ENCODE data around the gene SERPINE3.

Gene SERPINE3

DNA sequence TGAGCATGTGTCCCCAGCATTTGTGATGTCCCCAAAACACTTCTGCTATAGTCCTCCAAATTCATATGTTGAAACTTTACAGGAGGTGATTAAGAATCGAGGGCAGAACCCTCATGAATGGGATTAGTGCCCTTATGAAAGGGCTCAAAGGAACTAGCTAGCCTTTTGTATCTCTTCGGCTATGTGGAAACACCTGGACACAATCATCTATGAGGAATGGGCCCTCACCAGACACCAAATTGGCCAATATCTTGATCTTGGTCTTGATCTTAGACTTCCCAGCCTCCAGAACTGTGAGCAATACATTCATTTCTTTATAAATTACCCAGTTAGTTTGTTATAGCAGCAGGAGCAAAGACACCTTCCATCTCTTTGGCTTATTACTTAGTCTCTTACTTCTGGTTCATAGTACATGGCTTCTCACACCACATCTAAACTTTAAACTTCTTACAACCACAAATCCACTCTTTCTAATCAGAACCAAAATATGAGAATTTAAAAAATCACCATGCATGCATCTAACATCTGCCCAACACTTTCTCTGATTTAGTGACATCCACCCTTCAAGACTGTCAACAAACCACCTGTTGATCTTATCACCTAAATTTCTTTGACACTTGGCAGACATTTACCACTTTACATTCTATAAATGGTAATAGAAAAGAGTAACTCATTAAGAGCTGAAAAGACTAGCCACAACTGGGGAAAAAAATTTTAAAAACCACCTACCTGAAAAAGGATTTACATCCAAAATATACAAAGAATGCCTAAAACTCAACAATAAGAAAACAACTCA, 6.7 kb upstream of the SERPINE3 start:
- ATAC-seq (replicated peaks; ENCODE audit: extremely low read depth, poor library complexity, severe bottlenecking) (no peak), DNase-seq (ENCODE audit: low spot score in 2 of 2) (no peak)
- Mint-ChIP-seq H3K4me3 (no peak overlapping the region), H3K4me1 (peaks cover 17% of the 10 kb centered on the region), H3K36me3 (ENCODE audit: insufficient read depth) (no peaks in the 10 kb centered on the region), H3K27me3 (no peaks in the 10 kb centered on the region), H3K27ac (ENCODE audit: low read depth) (no peak overlapping the region), H3K9me3 (no peaks in the 10 kb centered on the region)

DNA sequence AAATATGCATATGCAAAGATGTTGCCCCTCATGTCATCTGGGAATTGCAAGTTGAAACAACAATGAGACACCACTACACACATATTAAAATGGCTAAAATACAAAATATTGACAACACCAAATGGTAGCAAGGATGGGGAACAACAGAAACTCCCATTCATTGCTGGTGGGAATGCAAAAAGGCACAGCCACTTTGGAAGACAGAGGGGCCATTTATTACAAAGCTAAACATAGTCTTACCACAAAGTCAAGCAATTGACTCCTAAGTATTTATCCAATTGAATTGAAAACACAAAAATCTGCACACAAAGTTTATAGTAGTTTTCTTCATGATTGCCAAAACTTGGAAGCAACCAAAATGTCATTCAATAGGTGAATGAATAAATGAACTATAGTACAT, 6.1 kb upstream of the SERPINE3 start:
- DNase-seq (ENCODE audit: low spot score in 2 of 2), result no peak
- Mint-ChIP-seq H3K4me1 (peaks cover 17% of the 10 kb centered on the region), H3K4me3 (no peak overlapping the region), H3K27ac (ENCODE audit: low read depth) (no peak overlapping the region), H3K9me3 (no peaks in the 10 kb centered on the region), H3K27me3 (no peaks in the 10 kb centered on the region), H3K36me3 (ENCODE audit: insufficient read depth) (no peaks in the 10 kb centered on the region)
- ATAC-seq (replicated peaks; ENCODE audit: extremely low read depth, poor library complexity, severe bottlenecking), result no peak

DNA sequence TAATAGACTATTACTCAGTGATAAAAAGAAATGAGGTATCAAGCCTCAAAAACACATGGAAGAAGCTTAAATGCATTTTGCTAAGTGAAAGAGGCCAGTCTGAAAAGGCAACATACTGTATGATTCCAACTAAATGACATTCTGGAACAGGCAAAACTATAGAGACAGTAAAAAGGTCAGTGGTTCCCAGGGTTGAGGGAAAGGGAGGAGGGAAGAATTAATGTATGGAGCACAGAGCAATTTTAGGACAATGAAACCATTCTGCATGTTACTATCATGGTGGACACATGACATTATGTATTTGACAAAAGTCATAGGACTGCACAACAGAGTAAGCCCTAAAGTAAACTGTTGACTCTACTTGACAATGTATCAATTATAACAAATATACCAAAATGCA, 5.7 kb upstream of the SERPINE3 start:
- no peak overlapping the region for H3K4me3 Mint-ChIP-seq
- no peak for ATAC-seq (replicated peaks; ENCODE audit: extremely low read depth, poor library complexity, severe bottlenecking)
- no peaks in the 10 kb centered on the region for H3K36me3 Mint-ChIP-seq (ENCODE audit: insufficient read depth)
- peaks cover 17% of the 10 kb centered on the region for H3K4me1 Mint-ChIP-seq
- DNase-seq (ENCODE audit: low spot score in 2 of 2), result no peak
- no peaks in the 10 kb centered on the region for H3K27me3 Mint-ChIP-seq
- no peaks in the 10 kb centered on the region for H3K9me3 Mint-ChIP-seq
- H3K27ac Mint-ChIP-seq (ENCODE audit: low read depth), result no peak overlapping the region

DNA sequence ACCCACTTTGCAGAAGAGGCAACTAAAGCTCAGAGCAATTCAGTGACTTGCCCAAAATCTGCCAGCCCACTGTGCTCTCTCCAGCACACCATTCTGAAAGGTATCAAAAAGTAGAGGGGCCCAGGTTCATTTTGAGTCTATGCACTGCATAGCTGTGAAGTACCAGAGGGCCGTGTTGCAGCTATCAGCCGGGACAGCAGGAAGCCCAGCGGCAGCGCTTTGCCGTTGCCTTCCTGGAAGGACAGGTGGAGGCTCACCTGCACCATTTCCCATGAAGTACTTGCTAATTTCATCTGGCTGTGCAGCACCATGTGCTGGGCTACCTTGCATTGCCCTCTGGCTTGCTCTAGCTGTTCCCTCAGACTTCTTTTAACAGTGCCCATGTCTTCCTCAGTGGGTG, 2.7 kb upstream of the SERPINE3 start:
- no peak for ATAC-seq (replicated peaks; ENCODE audit: extremely low read depth, poor library complexity, severe bottlenecking)
- Mint-ChIP-seq H3K27me3 (no peaks in the 10 kb centered on the region), H3K4me1 (peaks cover 6% of the 10 kb centered on the region), H3K4me3 (no peak overlapping the region), H3K36me3 (ENCODE audit: insufficient read depth) (no peaks in the 10 kb centered on the region), H3K27ac (ENCODE audit: low read depth) (no peak overlapping the region), H3K9me3 (no peaks in the 10 kb centered on the region)
- no peak for DNase-seq (ENCODE audit: low spot score in 2 of 2)

DNA sequence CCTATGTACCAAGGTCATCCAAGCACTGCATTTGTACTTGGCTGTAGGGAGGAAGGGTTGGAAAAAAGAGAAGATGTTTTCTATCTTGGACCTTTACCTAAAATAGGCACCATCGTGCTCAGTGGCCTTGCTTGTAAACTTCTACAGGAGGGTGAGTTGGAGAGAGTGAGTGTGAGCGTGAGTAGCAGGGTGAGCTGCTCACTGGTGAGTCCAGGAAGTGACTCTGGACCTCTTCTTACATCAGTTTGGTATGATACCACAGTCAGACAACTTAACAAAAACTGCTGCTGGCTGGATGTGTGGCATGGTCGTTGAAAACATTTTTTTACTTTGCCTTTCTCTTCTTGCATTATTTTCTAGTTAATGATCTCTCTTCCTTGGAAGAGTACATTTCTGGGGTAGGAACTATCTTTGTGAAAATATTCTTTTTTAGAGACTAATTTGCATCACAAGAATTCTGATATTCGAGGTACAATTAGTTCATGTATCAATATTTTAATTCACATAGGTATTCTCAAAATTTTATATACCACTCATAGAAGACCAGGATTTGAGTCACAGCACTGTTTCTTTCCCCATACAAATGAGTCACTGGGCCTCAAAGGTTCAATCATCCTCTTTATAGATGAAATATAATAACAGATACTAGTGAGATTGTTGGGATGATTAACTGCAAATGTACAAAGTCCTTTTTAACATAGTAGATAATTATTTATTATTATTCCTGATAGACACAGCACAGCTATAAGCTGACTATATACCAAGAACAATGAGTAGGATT, 651 bp downstream of the SERPINE3 start:
- Mint-ChIP-seq H3K27ac (ENCODE audit: low read depth) (no peak overlapping the region), H3K36me3 (ENCODE audit: insufficient read depth) (no peaks in the 10 kb centered on the region), H3K9me3 (no peaks in the 10 kb centered on the region), H3K27me3 (no peaks in the 10 kb centered on the region), H3K4me1 (no peaks in the 10 kb centered on the region), H3K4me3 (no peak overlapping the region)
- no peak for DNase-seq (ENCODE audit: low spot score in 2 of 2)
- no peak for ATAC-seq (replicated peaks; ENCODE audit: extremely low read depth, poor library complexity, severe bottlenecking)

DNA sequence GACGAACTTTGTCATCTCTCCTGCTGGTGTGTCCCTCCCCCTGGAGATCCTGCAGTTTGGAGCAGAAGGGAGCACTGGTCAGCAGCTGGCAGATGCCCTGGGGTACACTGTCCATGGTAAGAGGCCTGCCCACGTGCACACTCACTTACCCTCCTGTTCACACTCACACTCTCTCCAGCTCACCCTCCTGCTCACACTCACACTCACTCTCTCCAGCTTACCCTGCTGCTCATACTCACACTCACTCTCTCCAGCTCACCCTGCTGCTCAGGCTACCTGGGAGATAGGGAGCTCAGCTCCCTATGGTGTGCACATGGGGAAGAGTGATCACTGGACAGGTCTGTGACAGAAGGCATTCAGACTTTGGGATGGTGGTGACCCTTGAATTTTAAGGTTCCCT, 1.7 kb downstream of the SERPINE3 start:
- ATAC-seq (replicated peaks; ENCODE audit: extremely low read depth, poor library complexity, severe bottlenecking) (no peak), DNase-seq (ENCODE audit: low spot score in 2 of 2) (no peak)
- no peaks in the 10 kb centered on the region for H3K36me3 Mint-ChIP-seq (ENCODE audit: insufficient read depth)
- H3K9me3 Mint-ChIP-seq, result no peaks in the 10 kb centered on the region
- no peak overlapping the region for H3K4me3 Mint-ChIP-seq
- no peaks in the 10 kb centered on the region for H3K27me3 Mint-ChIP-seq
- H3K27ac Mint-ChIP-seq (ENCODE audit: low read depth), result no peak overlapping the region
- no peaks in the 10 kb centered on the region for H3K4me1 Mint-ChIP-seq

DNA sequence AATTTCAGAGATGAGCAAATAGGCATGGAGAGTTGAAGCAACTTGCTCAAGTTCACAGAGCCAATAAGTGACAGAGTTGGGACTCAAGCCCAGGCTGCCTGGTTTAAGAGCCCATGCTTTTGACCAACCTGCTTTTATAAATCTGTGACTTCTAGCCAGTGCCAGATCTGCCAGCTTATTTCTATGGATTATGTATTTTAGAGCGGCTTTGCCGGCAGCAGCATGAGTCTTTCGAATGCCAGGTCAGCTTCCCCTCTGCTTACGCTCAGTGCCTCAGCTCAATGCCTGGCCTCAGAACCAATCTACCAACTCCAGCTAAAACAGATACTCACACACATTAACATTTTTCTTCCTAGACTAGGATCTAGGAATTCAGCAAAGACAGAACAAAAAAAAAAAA, 2.3 kb downstream of the SERPINE3 start:
- no peaks in the 10 kb centered on the region for H3K27me3 Mint-ChIP-seq
- no peaks in the 10 kb centered on the region for H3K4me1 Mint-ChIP-seq
- H3K36me3 Mint-ChIP-seq (ENCODE audit: insufficient read depth), result no peaks in the 10 kb centered on the region
- DNase-seq (ENCODE audit: low spot score in 2 of 2) (no peak), ATAC-seq (replicated peaks; ENCODE audit: extremely low read depth, poor library complexity, severe bottlenecking) (no peak)
- no peaks in the 10 kb centered on the region for H3K9me3 Mint-ChIP-seq
- H3K4me3 Mint-ChIP-seq, result no peak overlapping the region
- H3K27ac Mint-ChIP-seq (ENCODE audit: low read depth), result no peak overlapping the region

DNA sequence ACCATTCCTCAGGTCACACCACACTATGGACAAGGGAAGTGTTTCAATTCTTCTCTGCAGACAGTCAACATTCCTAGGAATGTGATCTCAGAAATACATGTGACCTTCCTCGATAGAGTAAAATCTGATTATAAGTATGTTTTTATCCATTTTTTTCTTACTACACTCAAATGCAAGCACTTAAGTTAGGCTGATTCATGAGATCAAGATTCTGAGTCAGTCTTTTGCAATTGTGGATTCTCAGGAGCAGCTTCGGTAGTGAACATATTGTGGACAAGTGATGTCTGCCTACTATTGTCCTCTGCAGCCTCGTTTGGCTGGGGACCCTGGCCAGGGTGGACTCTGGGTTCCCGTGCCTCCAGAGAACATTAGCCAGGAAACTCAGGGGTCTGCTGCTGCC, 3.2 kb downstream of the SERPINE3 start:
- Mint-ChIP-seq H3K36me3 (ENCODE audit: insufficient read depth) (no peaks in the 10 kb centered on the region), H3K4me3 (no peak overlapping the region), H3K27me3 (no peaks in the 10 kb centered on the region), H3K4me1 (no peaks in the 10 kb centered on the region), H3K27ac (ENCODE audit: low read depth) (no peak overlapping the region), H3K9me3 (no peaks in the 10 kb centered on the region)
- DNase-seq (ENCODE audit: low spot score in 2 of 2) (no peak), ATAC-seq (replicated peaks; ENCODE audit: extremely low read depth, poor library complexity, severe bottlenecking) (no peak)

DNA sequence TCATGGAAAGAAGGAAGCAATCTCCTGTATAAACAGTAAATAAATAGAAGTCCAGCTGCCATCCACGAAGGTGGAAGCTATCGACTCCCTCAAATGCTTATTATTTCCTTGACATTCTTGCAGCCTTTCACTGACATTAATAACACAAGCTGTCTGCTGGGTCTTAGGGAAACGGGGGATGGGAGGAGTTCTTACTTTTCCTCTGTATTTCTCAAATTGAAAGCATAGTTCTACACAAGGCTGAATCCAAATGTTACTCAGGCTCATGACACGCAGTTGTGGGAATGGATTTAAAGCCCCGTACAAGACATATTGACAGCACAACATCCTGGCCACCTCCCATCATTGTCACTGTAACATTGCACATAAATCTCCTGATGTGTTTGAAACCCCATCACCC, 4.0 kb downstream of the SERPINE3 start:
- no peak for DNase-seq (ENCODE audit: low spot score in 2 of 2)
- Mint-ChIP-seq H3K4me3 (no peak overlapping the region), H3K36me3 (ENCODE audit: insufficient read depth) (peaks cover 1% of the 10 kb centered on the region), H3K4me1 (no peaks in the 10 kb centered on the region), H3K9me3 (no peaks in the 10 kb centered on the region), H3K27ac (ENCODE audit: low read depth) (no peak overlapping the region), H3K27me3 (no peaks in the 10 kb centered on the region)
- no peak for ATAC-seq (replicated peaks; ENCODE audit: extremely low read depth, poor library complexity, severe bottlenecking)

DNA sequence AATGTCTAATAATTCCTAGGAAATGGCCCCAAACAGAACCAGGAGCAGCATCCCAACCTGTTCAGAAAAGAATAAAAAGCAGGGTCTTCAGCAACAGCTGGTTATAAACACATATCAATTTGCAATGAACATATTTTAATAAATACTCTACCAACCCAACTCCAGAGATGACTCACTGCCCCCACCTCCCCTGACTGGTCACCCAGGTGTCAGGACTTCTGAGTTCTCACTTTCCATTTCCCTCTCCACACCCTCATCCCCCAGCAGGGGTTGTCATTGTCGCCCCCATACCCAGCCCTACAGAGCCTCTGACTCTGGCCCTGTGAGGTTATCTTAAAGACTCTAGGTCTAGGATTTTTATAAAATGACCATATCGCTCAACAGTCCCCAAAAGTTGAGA, 6.9 kb downstream of the SERPINE3 start:
- ATAC-seq (replicated peaks; ENCODE audit: extremely low read depth, poor library complexity, severe bottlenecking) (no peak), DNase-seq (ENCODE audit: low spot score in 2 of 2) (no peak)
- no peaks in the 10 kb centered on the region for H3K9me3 Mint-ChIP-seq
- no peaks in the 10 kb centered on the region for H3K4me1 Mint-ChIP-seq
- no peak overlapping the region for H3K4me3 Mint-ChIP-seq
- H3K27me3 Mint-ChIP-seq, result no peaks in the 10 kb centered on the region
- no peak overlapping the region for H3K27ac Mint-ChIP-seq (ENCODE audit: low read depth)
- H3K36me3 Mint-ChIP-seq (ENCODE audit: insufficient read depth), result peaks cover 3% of the 10 kb centered on the region

DNA sequence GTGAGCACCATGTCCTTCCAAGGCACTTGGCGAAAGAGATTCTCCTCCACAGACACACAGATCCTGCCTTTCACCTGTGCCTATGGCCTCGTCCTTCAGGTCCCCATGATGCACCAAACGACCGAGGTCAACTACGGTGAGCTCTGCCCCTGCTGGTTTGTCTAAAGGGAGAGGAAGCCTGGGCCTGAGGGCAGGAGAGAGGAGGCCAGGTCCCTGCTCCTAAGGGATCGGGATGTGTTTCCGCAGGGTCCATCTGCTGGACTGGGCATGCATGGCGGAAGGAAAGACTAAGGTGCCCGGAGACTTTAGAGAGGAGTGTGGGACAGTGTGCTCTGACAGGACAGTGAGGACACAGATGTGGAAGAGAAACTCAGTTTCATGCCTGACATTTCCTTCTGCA, 7.6 kb downstream of the SERPINE3 start:
- ATAC-seq (replicated peaks; ENCODE audit: extremely low read depth, poor library complexity, severe bottlenecking) (no peak), DNase-seq (ENCODE audit: low spot score in 2 of 2) (no peak)
- Mint-ChIP-seq H3K9me3 (no peaks in the 10 kb centered on the region), H3K4me3 (no peak overlapping the region), H3K27ac (ENCODE audit: low read depth) (no peak overlapping the region), H3K4me1 (no peaks in the 10 kb centered on the region), H3K36me3 (ENCODE audit: insufficient read depth) (peaks cover 3% of the 10 kb centered on the region), H3K27me3 (no peaks in the 10 kb centered on the region)

DNA sequence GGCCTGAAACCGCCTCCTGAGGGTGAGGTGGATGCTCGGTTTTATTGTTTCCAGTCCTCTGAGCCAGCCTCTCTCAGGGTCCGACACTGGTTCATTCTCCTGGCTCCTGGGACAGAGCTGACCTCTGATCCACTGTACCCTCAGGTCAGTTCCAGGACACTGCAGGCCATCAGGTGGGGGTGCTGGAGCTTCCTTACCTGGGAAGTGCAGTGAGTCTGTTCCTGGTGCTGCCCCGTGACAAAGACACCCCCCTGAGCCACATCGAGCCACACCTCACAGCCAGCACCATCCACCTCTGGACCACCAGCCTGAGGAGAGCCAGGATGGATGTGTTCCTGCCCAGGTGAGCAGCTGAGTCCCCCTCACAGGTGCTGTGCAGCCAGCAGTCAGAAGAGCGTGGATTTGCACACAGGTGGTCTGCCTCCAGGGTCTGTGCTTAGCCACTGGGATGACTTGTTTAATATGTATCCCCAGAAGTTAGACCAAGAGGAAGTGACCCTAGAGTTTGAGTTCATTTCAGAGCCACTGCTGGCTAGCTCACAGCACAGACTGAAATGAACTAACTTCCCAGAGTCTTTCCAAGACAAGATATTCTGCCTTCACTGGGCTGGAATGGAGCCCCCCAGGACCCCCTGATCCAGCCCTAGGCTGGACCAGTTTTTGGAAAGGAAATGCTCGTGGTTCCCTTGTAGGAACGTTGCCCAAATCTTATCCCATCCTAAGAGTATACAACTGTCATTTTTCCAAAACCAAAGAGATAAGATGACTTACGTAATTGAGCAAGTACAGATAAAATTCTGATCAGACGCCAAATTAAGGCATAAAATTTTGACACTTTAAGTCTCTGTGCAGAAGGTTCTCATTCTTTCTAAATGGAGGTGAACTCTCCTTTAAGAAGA, 8.8 kb downstream of the SERPINE3 start:
- H3K36me3 Mint-ChIP-seq (ENCODE audit: insufficient read depth), result peaks cover 3% of the 10 kb centered on the region
- H3K27me3 Mint-ChIP-seq, result no peaks in the 10 kb centered on the region
- ATAC-seq (replicated peaks; ENCODE audit: extremely low read depth, poor library complexity, severe bottlenecking) (no peak), DNase-seq (ENCODE audit: low spot score in 2 of 2) (no peak)
- no peak overlapping the region for H3K27ac Mint-ChIP-seq (ENCODE audit: low read depth)
- no peaks in the 10 kb centered on the region for H3K4me1 Mint-ChIP-seq
- no peaks in the 10 kb centered on the region for H3K9me3 Mint-ChIP-seq
- H3K4me3 Mint-ChIP-seq, result no peak overlapping the region
